HL-60/S4 treated with retinoic acid at 250 ng/mL for 4 days and 3 days (cell line): ENCODE results near the gene AHRR.

ENCODE experiments used
- in situ Hi-C: fragments of 300-500 bp; cut with MboI; formaldehyde crosslinking; loops from 2 replicates; pipeline ENCODE4 v1.7.0; 2022; ENCODE audit warnings: low sequenced_read_pairs

The AHRR gene

GRCh38 chr5:436641-436975, 115.1 kb downstream of the AHRR start:
- in situ Hi-C loops: loop anchor here (10.0 kb wide), 1 partner anchor 122 kb away; no protein-coding TSS in a partner anchor

GRCh38 chr5:437281-437771, 115.8 kb downstream of the AHRR start:
- in situ Hi-C loops: loop anchor here (10.0 kb wide), 1 partner anchor 123 kb away; no protein-coding TSS in a partner anchor

DNA sequence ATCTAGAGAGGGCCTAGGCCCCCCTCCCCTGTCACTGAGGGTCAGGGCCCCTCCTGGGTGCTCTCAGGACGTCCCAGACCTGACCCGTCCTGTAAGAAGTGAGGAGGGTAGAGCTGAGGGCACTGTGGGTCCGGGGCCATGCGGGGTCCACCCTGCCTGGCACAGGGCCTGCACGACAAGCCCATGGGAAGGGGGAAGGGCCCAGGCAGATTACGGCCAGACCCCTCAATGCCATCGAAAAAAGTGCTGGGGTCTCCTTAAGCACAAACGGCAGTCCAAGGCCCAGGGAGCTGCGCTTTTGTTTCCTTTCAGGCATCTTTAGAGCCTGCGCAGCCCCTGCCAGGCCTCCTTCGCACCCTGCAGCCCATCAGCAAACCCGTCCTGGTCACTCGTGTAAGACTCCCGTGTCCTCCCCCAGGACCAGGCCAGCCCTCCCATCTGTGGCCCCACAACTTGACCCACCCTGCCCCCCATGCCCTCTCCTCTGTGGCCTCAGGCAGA, 117.0 kb downstream of the AHRR start:
- in situ Hi-C loops: loop anchor here (10.0 kb wide), 1 partner anchor 124 kb away; no protein-coding TSS in a partner anchor

DNA sequence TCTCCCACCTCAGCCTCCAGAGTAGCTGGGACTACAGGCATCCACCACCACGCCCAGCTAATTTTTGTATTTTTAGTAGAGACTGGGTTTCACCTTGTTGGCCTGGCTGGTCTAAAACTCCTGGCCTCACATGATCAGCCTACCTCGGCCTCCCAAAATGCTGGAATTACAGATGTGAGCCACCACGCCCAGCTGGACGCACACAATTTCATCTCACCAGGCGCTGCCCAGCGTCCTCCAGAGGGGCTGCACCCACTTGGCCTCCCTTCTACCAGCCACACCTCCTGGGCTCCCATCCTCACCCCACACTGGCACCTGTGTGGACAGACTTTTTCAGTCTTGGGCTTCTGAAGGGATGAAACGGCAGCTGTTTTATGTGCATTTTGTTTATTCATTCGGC, 117.7 kb downstream of the AHRR start:
- in situ Hi-C loops: loop anchor here (10.0 kb wide), 1 partner anchor 124 kb away; no protein-coding TSS in a partner anchor

GRCh38 chr5:439636-440035, 118.1 kb downstream of the AHRR start:
- in situ Hi-C loops: loop anchor here (10.0 kb wide), 1 partner anchor 125 kb away; no protein-coding TSS in a partner anchor

DNA sequence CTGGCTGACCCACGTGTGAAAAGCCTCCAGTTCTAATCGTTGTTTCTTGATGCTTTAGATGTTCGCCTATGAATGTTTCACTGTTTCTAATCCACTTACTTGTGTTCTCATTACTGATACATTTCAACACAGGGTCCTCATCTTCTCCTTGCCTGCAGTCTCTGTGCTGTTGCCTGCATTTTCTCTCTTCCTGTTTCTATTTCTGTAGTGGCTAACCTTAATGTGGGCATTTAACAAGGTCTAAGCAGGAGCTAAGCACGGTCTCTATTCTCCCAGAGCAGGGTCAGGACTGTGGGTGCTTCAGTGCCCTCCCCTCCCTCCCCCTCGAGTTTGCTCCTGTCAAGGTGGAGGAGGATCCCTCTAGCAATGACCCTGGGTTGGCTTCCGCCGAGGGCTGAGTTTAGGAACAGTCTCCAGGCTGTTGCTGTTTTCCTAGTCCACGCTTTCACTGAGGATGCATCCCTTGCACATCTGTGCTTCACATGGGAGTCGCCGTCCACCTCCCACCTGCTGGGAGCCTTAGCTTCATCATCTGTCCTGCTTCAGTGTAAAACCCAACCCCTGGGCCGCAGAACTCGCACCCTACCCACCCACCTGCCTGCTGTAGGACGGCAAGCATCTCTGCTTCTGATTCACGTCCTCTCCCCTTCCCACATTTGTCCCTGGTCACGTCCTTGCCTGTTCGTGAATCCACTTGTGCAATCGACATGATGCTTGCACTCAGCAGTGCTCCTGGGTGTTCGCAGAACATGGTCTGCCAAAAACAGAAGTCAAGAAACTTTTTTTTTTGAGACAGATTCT, 119.1 kb downstream of the AHRR start:
- in situ Hi-C loops: no loop called here

GRCh38 chr5:441996-442334, 120.5 kb downstream of the AHRR start:
- in situ Hi-C loops: no loop called here

DNA sequence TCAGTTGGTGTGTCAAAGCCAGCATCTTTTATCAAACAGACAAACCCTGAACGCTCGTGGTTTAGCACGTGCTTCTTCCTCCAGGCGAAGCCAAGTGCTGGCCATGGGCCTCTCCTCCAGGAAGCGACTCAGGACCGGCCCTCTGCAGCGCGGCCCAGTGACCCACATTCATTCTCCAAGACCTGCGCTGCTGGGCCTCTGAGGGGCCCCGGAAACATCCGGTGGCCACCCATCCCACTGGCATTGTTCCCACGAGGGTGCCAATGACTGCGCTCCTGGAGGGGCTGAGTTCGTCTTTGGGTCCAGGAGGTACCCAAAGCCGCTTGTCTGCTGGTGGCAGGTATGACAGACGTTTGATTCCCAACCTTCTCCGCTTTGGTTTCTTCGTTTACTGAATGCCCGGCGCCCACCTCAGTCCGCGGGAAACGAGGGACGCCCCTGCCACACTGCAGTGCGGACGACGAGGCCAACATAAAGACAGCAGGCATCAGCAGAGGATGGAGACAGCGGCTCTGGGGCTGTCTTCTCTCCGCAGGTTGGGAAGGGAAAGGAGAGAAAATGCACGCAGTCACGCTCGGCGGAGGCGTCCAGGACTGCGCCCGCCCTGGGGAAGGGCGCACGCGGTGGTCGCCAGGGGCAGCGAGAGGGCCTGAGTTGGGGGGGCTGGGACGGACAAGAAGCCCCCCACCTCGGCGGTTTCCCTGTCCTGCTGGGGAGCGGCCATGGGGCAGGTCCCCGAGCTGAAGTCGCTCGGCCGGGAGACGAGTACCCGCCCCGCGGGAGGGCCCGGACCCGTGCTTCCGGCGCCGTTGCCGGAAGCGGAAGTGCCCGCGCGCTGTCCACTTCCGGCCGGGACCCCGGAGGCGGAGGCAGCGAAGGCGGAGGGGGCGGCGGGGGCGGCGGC, 121.1 kb downstream of the AHRR start, which contains the start of gene EXOC3:
Gene EXOC3 (plus strand): TSS at position 842 of the 904 bp plus-strand sequence. CDS start 3,030 bp downstream, outside the sequence.
- in situ Hi-C loops: no loop called here

DNA sequence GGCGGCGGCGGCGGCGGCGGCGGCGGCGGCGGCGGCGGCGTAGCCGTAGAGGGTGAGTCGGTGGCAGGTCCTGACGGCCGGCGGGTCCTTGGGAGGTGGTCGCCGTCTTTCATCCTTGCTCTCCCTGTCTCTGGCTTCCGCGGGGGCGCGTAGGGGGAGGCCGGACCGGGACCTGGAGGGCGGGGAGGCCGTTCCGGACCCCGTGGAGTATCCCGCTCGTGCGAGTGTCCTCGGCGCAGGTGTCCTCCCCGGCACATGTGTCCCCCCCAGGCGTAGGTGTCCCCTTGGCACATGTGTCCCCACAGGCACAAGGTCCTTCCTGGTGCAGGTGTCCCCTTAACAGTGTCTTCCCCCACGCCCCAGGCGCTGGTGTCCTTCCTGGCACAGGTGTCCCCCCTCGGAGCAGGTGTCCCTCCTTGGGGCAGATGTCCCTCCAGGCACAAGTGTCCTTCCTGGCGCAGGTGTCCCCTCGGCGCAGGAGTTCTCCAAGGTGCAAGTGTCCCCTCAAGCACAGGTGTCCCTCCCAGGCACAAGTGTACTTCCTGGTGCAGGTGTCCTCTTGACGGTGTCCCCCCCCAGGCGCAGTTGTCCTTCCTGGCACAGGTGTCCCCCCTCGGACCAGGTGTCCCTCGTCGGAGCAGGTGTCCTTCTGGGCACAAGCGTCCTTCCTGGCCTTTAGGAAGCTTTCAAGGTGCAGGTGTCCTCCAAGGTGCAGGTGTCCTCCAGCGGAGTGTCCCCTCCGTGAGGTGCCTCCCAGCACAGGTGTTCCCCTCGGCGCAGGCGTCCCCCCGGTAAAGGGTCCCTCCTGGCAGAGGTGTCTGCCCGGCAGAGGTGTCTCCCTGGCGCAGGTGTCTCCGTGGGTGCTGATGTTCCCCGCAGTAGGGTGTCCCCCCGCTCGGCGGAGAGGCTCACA, 122.0 kb downstream of the AHRR start:
- in situ Hi-C loops: no loop called here

GRCh38 chr5:444226-444625, 122.7 kb downstream of the AHRR start:
- in situ Hi-C loops: no loop called here

DNA sequence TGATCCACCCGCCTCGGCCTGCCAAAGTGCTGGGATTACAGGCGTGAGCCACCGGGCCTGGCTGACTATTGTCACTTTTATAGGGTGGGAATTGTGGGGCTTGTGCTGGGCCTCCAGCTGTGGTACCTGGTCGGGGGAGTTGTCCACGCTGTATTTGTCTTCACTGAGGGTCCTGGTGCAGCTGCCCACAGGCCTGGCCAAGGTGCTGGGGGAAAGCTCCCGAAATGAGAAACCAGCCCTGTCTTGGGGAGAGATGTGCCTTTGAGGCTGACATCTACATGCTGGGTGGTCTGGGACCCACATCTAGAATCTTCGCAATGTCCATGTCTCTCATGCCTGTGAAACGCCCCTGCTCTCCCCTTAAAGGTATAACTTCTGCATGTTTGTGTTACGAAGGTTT, 124.1 kb downstream of the AHRR start:
- in situ Hi-C loops: no loop called here

GRCh38 chr5:446066-446882, 124.8 kb downstream of the AHRR start:
- in situ Hi-C loops: no loop called here

DNA sequence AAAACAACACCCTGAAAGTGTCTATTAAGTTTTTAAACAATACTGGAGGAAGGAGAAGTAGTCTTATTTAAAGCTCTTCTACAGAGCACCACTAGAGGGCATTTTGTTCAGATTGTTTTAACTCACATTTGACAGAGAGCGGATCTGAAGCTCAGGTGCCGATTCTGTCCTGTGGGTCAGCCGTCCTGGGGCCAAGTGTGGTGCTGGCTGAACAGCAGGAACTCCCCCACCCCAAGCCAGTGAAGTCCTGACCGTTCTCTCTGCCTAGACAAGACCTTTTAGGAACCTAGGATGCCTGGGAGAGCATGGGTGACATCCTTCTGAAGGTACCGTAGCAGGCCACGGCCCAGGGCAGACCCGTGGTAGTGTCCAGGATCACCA, 125.4 kb downstream of the AHRR start:
- in situ Hi-C loops: no loop called here

- in situ Hi-C loops: no loop called here
These were observed 126.0 kb downstream of the AHRR start for GRCh38 chr5:447501-447900.

- in situ Hi-C loops: no loop called here
These were observed 126.7 kb downstream of the AHRR start for GRCh38 chr5:448061-448765.

GRCh38 chr5:448766-449090, 127.2 kb downstream of the AHRR start:
- in situ Hi-C loops: no loop called here

GRCh38 chr5:449151-449550, 127.6 kb downstream of the AHRR start:
- in situ Hi-C loops: no loop called here

GRCh38 chr5:451587-452458, 130.3 kb downstream of the AHRR start:
- in situ Hi-C loops: no loop called here
